Activated CD8-positive, alpha-beta memory T cell treated with anti-CD3 and anti-CD28 coated beads, Interleukin-2, amount 10 ng/mL, durations not matched to agents 7 days and 5 days (primary cell): ENCODE measurements around the gene MAPK12. TPM values are rescaled to one million over a fixed set of nuclear protein-coding genes. Genes with fewer than 3 reads are reported as not detected.
A peak's percentile ranks its signal among the peaks of the same experiment; 100 is the strongest.

Experiments used
- ATAC-seq: fragments of 150-1000 bp; cut with Tn5 transposase; one replicate; pipeline ENCODE4 v1.10.0; 2021; ENCODE audit warnings: moderate library complexity
- CTCF ChIA-PET: fragments of 350-600 bp; sonication (Branson Sonifier 250); formaldehyde crosslinking; loops from one replicate; lab custom pipeline; 2021; ENCODE audit warnings: antibody characterized with exemption; lab: Charles Lee
- DNase-seq: peaks from one replicate; pipeline ENCODE4 v3.0.0-alpha.2; 2020
- H3K27ac Mint-ChIP-seq: one replicate; pipeline ENCODE4 v1.8.0; 2021; ENCODE audit warnings: mild to moderate bottlenecking, mixed read lengths
- H3K27me3 Mint-ChIP-seq: one replicate; pipeline ENCODE4 v1.8.0; 2021; ENCODE audit warnings: mixed read lengths
- H3K36me3 Mint-ChIP-seq: one replicate; pipeline ENCODE4 v1.8.0; 2021; ENCODE audit warnings: mild to moderate bottlenecking, mixed read lengths
- H3K4me1 Mint-ChIP-seq: one replicate; pipeline ENCODE4 v1.8.0; 2021; ENCODE audit warnings: mixed read lengths
- H3K4me3 Mint-ChIP-seq: one replicate; pipeline ENCODE4 v1.8.0; 2021; ENCODE audit warnings: mild to moderate bottlenecking, moderate library complexity, mixed read lengths
- H3K9me3 Mint-ChIP-seq: one replicate; pipeline ENCODE4 v1.8.0; 2022; ENCODE audit warnings: low read depth, mixed read lengths
- total RNA-seq, 2 experiments: library from RNA; stranded (reverse); gene quantifications; one replicate each; pipeline ENCODE4 v1.2.3, GENCODE V29; 2021

Gene MAPK12
- total RNA-seq, 2 experiments from 2014 or later, result 13.9 to 15.8 TPM

- Mint-ChIP-seq H3K4me1 (no peaks in the 10 kb centered on the region), H3K9me3 (no peaks in the 10 kb centered on the region), H3K27ac (no peak overlapping the region), H3K36me3 (peaks cover 15% of the 10 kb centered on the region), H3K4me3 (no peak overlapping the region), H3K27me3 (no peaks in the 10 kb centered on the region)
- CTCF ChIA-PET, result no interaction called here
- ATAC-seq (no peak), DNase-seq (no peak)
These were observed 41.5 kb downstream of the MAPK12 start for GRCh38 chr22:50219800-50220602.

- peaks cover 18% of the 10 kb centered on the region for H3K36me3 Mint-ChIP-seq
- H3K4me1 Mint-ChIP-seq, result no peaks in the 10 kb centered on the region
- ATAC-seq (no peak), DNase-seq (no peak)
- H3K27ac Mint-ChIP-seq, result no peak overlapping the region
- H3K4me3 Mint-ChIP-seq, result no peak overlapping the region
- no peaks in the 10 kb centered on the region for H3K9me3 Mint-ChIP-seq
- CTCF ChIA-PET, result no interaction called here
- no peaks in the 10 kb centered on the region for H3K27me3 Mint-ChIP-seq
These were observed 42.3 kb downstream of the MAPK12 start for GRCh38 chr22:50218996-50219727.

- H3K36me3 Mint-ChIP-seq, result peaks cover 21% of the 10 kb centered on the region
These were observed 43.1 kb downstream of the MAPK12 start for GRCh38 chr22:50218153-50218995.

GRCh38 chr22:50217543-50218152 lies 43.8 kb downstream of the MAPK12 start:
- CTCF ChIA-PET, result no interaction called here
- ATAC-seq, result no peak
- no peak overlapping the region for H3K4me3 Mint-ChIP-seq

More at GRCh38 chr22:50218153-50218995, 43.1 kb downstream of the MAPK12 start:
- Mint-ChIP-seq H3K4me1 (peaks cover 1% of the 10 kb centered on the region), H3K27ac (no peak overlapping the region), H3K9me3 (no peaks in the 10 kb centered on the region), H3K27me3 (no peaks in the 10 kb centered on the region), H3K4me3 (no peak overlapping the region)
- ATAC-seq, result no peak
- no peak for DNase-seq
- CTCF ChIA-PET, result no interaction called here

GRCh38 chr22:50216684-50217520 lies 44.6 kb downstream of the MAPK12 start:
- Mint-ChIP-seq H3K27me3 (no peaks in the 10 kb centered on the region), H3K9me3 (no peaks in the 10 kb centered on the region), H3K4me1 (peaks cover 1% of the 10 kb centered on the region), H3K4me3 (no peak overlapping the region), H3K36me3 (peaks cover 25% of the 10 kb centered on the region), H3K27ac (no peak overlapping the region)
- DNase-seq (no peak), ATAC-seq (no peak)
- CTCF ChIA-PET, result interaction anchor here (1.3 kb wide), 1 partner anchor 68 kb away, joined by 3 read pairs; no protein-coding TSS in a partner anchor

More at GRCh38 chr22:50217543-50218152, 43.8 kb downstream of the MAPK12 start:
- H3K36me3 Mint-ChIP-seq, result peaks cover 25% of the 10 kb centered on the region
- H3K9me3 Mint-ChIP-seq, result no peaks in the 10 kb centered on the region
- H3K4me1 Mint-ChIP-seq, result peaks cover 1% of the 10 kb centered on the region
- H3K27ac Mint-ChIP-seq, result no peak overlapping the region
- DNase-seq, result no peak
- H3K27me3 Mint-ChIP-seq, result no peaks in the 10 kb centered on the region

GRCh38 chr22:50216055-50216683 lies 45.3 kb downstream of the MAPK12 start:
- no peak overlapping the region for H3K4me3 Mint-ChIP-seq
- ATAC-seq (no peak), DNase-seq (no peak)
- H3K27ac Mint-ChIP-seq, result peak overlapping the region; percentile 56
- peaks cover 24% of the 10 kb centered on the region for H3K36me3 Mint-ChIP-seq
- H3K27me3 Mint-ChIP-seq, result no peaks in the 10 kb centered on the region
- CTCF ChIA-PET, result interaction anchor here (1.3 kb wide), 1 partner anchor 67 kb away, joined by 3 read pairs; no protein-coding TSS in a partner anchor
- H3K4me1 Mint-ChIP-seq, result peaks cover 1% of the 10 kb centered on the region
- no peaks in the 10 kb centered on the region for H3K9me3 Mint-ChIP-seq

GRCh38 chr22:50215297-50216054 lies 46.0 kb downstream of the MAPK12 start:
- ATAC-seq, result no peak
- Mint-ChIP-seq H3K36me3 (peaks cover 19% of the 10 kb centered on the region), H3K27ac (peak overlapping the region; percentile 56), H3K4me1 (peaks cover 1% of the 10 kb centered on the region), H3K9me3 (no peaks in the 10 kb centered on the region), H3K4me3 (no peak overlapping the region), H3K27me3 (no peaks in the 10 kb centered on the region)
- no peak for DNase-seq
- CTCF ChIA-PET, result interaction anchor here (1.3 kb wide), 1 partner anchor 66 kb away, joined by 3 read pairs; no protein-coding TSS in a partner anchor

GRCh38 chr22:50213263-50213662 lies 48.2 kb downstream of the MAPK12 start:
- Mint-ChIP-seq H3K4me3 (no peak overlapping the region), H3K36me3 (peaks cover 22% of the 10 kb centered on the region), H3K9me3 (no peaks in the 10 kb centered on the region), H3K4me1 (peaks cover 6% of the 10 kb centered on the region), H3K27me3 (no peaks in the 10 kb centered on the region), H3K27ac (no peak overlapping the region)
- DNase-seq (no peak), ATAC-seq (no peak)
- CTCF ChIA-PET, result interaction anchor here (0.9 to 5.0 kb wide), 3 partner anchors 20 to 64 kb away, joined by 3 to 41 read pairs (median 3); no protein-coding TSS in a partner anchor

- H3K4me1 Mint-ChIP-seq, result peaks cover 10% of the 10 kb centered on the region
- no peak overlapping the region for H3K27ac Mint-ChIP-seq
- CTCF ChIA-PET, result interaction anchor here (0.7 to 5.0 kb wide), 6 partner anchors 10 to 62 kb away, joined by 3 to 41 read pairs (median 4); partner anchors contain the start of gene SELENOO
- no peak for ATAC-seq
- no peak overlapping the region for H3K4me3 Mint-ChIP-seq
- H3K27me3 Mint-ChIP-seq, result no peaks in the 10 kb centered on the region
- H3K36me3 Mint-ChIP-seq, result peaks cover 22% of the 10 kb centered on the region
- H3K9me3 Mint-ChIP-seq, result no peaks in the 10 kb centered on the region
- DNase-seq, result no peak
These were observed 50.3 kb downstream of the MAPK12 start for GRCh38 chr22:50211147-50211546.

GRCh38 chr22:50210378-50211139 lies 50.9 kb downstream of the MAPK12 start:
- no peak overlapping the region for H3K27ac Mint-ChIP-seq
- peaks cover 22% of the 10 kb centered on the region for H3K36me3 Mint-ChIP-seq
- no peak for ATAC-seq

More at GRCh38 chr22:50210378-50211139, 50.9 kb downstream of the MAPK12 start:
- no peaks in the 10 kb centered on the region for H3K9me3 Mint-ChIP-seq
- peaks cover 10% of the 10 kb centered on the region for H3K4me1 Mint-ChIP-seq
- H3K4me3 Mint-ChIP-seq, result no peak overlapping the region
- no peak for DNase-seq
- CTCF ChIA-PET, result interaction anchor here (0.7 to 5.0 kb wide), 6 partner anchors 9 to 61 kb away, joined by 3 to 41 read pairs (median 4); partner anchors contain the start of gene SELENOO
- no peaks in the 10 kb centered on the region for H3K27me3 Mint-ChIP-seq
